Measurements from ENCODE around the gene ITIH3.

Gene ITIH3

GRCh38 chr3:52841211-52841980 is 46.8 kb downstream of the ITIH3 start:
- no peak for DNase-seq (ENCODE audit: insufficient read length, low spot score)
- FAIRE-seq: no peak
- no peak for TF ChIP-seq CTCF (IDR thresholded peaks at IDR 0.05; ENCODE audit: insufficient read depth, missing control alignments)

GRCh38 chr3:52841981-52842340 is 47.4 kb downstream of the ITIH3 start:
- FAIRE-seq (no peak), DNase-seq (ENCODE audit: insufficient read length, low spot score) (no peak)
- no peak for TF ChIP-seq CTCF (IDR thresholded peaks at IDR 0.05; ENCODE audit: insufficient read depth, missing control alignments)

- no peak for TF ChIP-seq CTCF (IDR thresholded peaks at IDR 0.05; ENCODE audit: insufficient read depth, missing control alignments)
These were observed 47.8 kb downstream of the ITIH3 start for GRCh38 chr3:52842424-52842823.

GRCh38 chr3:52843108-52843865 is 48.7 kb downstream of the ITIH3 start:
- no peak for FAIRE-seq
- DNase-seq (ENCODE audit: insufficient read length, low spot score): no peak
- no peak for TF ChIP-seq CTCF (IDR thresholded peaks at IDR 0.05; ENCODE audit: insufficient read depth, missing control alignments)

More at GRCh38 chr3:52842424-52842823, 47.8 kb downstream of the ITIH3 start:
- no peak for DNase-seq (ENCODE audit: insufficient read length, low spot score)
- no peak for FAIRE-seq

- no peak for DNase-seq (ENCODE audit: insufficient read length, low spot score)
- FAIRE-seq: no peak
- TF ChIP-seq CTCF (IDR thresholded peaks at IDR 0.05; ENCODE audit: insufficient read depth, missing control alignments): no peak
These were observed 49.3 kb downstream of the ITIH3 start for GRCh38 chr3:52843881-52844280.

- DNase-seq (ENCODE audit: insufficient read length, low spot score) (no peak), FAIRE-seq (no peak)
- TF ChIP-seq CTCF (IDR thresholded peaks at IDR 0.05; ENCODE audit: insufficient read depth, missing control alignments): no peak
These were observed 49.8 kb downstream of the ITIH3 start for GRCh38 chr3:52844290-52844975.
